HL-60 (cell line): ENCODE results near the gene ARMCX2.

ENCODE experiments used
- POLR2AphosphoS5 ChIP-seq: IDR thresholded peaks from 2 replicates; pipeline ENCODE4 v1.6.1; 2012; ENCODE audit warnings: low read depth
- TF ChIP-seq, protein P1 (sequence below): IDR thresholded peaks from one replicate; pipeline ENCODE4 v1.5.1; 2011; ENCODE audit warnings: low read length, control low read depth, inconsistent platforms; ENCODE audit not compliant: insufficient read depth
- TF ChIP-seq, protein P2 (sequence below): IDR thresholded peaks from 2 replicates; pipeline ENCODE4 v1.6.1; 2012; ENCODE audit warnings: low read depth; ENCODE audit not compliant: insufficient replicate concordance

DNA sequence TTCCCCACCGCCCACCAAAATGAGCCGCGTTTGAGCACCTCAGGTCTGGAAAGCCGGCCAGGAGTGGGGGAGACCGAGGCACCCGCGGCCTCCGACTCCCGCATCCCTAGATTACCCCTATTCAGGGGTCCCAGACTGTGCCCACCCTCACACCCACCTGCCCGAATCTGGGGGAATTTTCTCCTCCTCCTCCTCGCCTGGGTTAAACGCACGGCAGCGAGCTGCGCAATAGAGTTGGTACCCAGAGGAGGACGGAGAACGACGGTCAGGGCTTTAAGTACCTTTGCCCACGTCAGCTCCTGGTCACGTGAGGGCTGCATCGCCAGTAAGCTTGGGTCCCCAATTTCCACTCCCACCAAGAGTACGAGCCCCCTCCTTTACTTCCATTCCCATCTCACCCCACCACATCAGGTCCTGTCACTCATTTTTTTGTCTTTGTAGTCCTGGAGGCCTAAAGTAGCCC is at the start of gene ARMCX2:
- TF ChIP-seq, protein P1, sequence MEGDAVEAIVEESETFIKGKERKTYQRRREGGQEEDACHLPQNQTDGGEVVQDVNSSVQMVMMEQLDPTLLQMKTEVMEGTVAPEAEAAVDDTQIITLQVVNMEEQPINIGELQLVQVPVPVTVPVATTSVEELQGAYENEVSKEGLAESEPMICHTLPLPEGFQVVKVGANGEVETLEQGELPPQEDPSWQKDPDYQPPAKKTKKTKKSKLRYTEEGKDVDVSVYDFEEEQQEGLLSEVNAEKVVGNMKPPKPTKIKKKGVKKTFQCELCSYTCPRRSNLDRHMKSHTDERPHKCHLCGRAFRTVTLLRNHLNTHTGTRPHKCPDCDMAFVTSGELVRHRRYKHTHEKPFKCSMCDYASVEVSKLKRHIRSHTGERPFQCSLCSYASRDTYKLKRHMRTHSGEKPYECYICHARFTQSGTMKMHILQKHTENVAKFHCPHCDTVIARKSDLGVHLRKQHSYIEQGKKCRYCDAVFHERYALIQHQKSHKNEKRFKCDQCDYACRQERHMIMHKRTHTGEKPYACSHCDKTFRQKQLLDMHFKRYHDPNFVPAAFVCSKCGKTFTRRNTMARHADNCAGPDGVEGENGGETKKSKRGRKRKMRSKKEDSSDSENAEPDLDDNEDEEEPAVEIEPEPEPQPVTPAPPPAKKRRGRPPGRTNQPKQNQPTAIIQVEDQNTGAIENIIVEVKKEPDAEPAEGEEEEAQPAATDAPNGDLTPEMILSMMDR: no peak
- no peak for TF ChIP-seq POLR2AphosphoS5
- TF ChIP-seq, protein P2, sequence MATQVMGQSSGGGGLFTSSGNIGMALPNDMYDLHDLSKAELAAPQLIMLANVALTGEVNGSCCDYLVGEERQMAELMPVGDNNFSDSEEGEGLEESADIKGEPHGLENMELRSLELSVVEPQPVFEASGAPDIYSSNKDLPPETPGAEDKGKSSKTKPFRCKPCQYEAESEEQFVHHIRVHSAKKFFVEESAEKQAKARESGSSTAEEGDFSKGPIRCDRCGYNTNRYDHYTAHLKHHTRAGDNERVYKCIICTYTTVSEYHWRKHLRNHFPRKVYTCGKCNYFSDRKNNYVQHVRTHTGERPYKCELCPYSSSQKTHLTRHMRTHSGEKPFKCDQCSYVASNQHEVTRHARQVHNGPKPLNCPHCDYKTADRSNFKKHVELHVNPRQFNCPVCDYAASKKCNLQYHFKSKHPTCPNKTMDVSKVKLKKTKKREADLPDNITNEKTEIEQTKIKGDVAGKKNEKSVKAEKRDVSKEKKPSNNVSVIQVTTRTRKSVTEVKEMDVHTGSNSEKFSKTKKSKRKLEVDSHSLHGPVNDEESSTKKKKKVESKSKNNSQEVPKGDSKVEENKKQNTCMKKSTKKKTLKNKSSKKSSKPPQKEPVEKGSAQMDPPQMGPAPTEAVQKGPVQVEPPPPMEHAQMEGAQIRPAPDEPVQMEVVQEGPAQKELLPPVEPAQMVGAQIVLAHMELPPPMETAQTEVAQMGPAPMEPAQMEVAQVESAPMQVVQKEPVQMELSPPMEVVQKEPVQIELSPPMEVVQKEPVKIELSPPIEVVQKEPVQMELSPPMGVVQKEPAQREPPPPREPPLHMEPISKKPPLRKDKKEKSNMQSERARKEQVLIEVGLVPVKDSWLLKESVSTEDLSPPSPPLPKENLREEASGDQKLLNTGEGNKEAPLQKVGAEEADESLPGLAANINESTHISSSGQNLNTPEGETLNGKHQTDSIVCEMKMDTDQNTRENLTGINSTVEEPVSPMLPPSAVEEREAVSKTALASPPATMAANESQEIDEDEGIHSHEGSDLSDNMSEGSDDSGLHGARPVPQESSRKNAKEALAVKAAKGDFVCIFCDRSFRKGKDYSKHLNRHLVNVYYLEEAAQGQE: no peak
